ENCODE measurements around the gene ARHGEF33.
A peak's percentile ranks its signal among the peaks of the same experiment; 100 is the strongest.

Gene ARHGEF33

GRCh38 chr2:38948387-38948882 lies 58.8 kb downstream of the ARHGEF33 start:
- TF ChIP-seq ZNF148 (tag by site-specific recombination; IDR thresholded peaks at IDR 0.05; ENCODE audit: borderline replicate concordance): no peak
- TF ChIP-seq ZNF366 (tag by site-specific recombination; conservative IDR thresholded peaks at IDR 0.05): peak; percentile 46; the same call in 1 of the 2 replicates
- no peak for TF ChIP-seq ZNF629 (tag by site-specific recombination; IDR thresholded peaks at IDR 0.05)
- Histone ChIP-seq H3K4me3 (ENCODE audit: low read depth, low read length) (no peak overlapping the region), H3K9me3 (ENCODE audit: control insufficient read depth, insufficient read depth, low read depth, low read length) (no peaks in the 10 kb centered on the region), H3K27ac (ENCODE audit: extremely low read depth, low read depth, low read length) (no peak overlapping the region), H3K4me1 (ENCODE audit: control insufficient read depth, insufficient read depth, low read length) (peaks cover 9% of the 10 kb centered on the region), H3K36me3 (ENCODE audit: control insufficient read depth in 2 of 2, insufficient read depth in 1 of 2, low read length in 2 of 2) (no peaks in the 10 kb centered on the region)
- ChIA-PET POLR2A (interaction anchor here (1.0 to 1.8 kb wide), 3 partner anchors 16 to 281 kb away, joined by 3 to 12 read pairs (median 4); partner anchors contain the start of gene SRSF7), CTCF (interaction anchor here (0.6 to 7.7 kb wide), 25 partner anchors 12 to 1318 kb away, joined by 3 to 116 read pairs (median 4); partner anchors contain the start of genes ARHGEF33, DHX57 and MORN2)

GRCh38 chr2:38948995-38949394 lies 59.3 kb downstream of the ARHGEF33 start:
- Histone ChIP-seq H3K27ac (ENCODE audit: extremely low read depth, low read depth, low read length) (no peak overlapping the region), H3K9me3 (ENCODE audit: control insufficient read depth, insufficient read depth, low read depth, low read length) (no peaks in the 10 kb centered on the region), H3K4me3 (ENCODE audit: low read depth, low read length) (no peak overlapping the region), H3K36me3 (ENCODE audit: control insufficient read depth in 2 of 2, insufficient read depth in 1 of 2, low read length in 2 of 2) (no peaks in the 10 kb centered on the region), H3K4me1 (ENCODE audit: control insufficient read depth, insufficient read depth, low read length) (peaks cover 9% of the 10 kb centered on the region)
- POLR2A ChIA-PET: no interaction called here
- CTCF ChIA-PET: interaction anchor here (0.7 to 7.7 kb wide), 3 partner anchors 73 to 299 kb away, joined by 3 to 116 read pairs (median 5); partner anchors contain the start of genes DHX57 and MORN2
- TF ChIP-seq KLF16 (tag by site-specific recombination; IDR thresholded peaks at IDR 0.05) (no peak), ZNF768 (tag by site-specific recombination; IDR thresholded peaks at IDR 0.05) (no peak), ZNF629 (tag by site-specific recombination; IDR thresholded peaks at IDR 0.05) (no peak), ZNF140 (tag by site-specific recombination; IDR thresholded peaks at IDR 0.05) (no peak), ZNF239 (tag by site-specific recombination; IDR thresholded peaks at IDR 0.05) (no peak)

GRCh38 chr2:38951766-38952165 lies 62.1 kb downstream of the ARHGEF33 start:
- Histone ChIP-seq H3K36me3 (ENCODE audit: control insufficient read depth in 2 of 2, insufficient read depth in 1 of 2, low read length in 2 of 2) (no peaks in the 10 kb centered on the region), H3K4me3 (ENCODE audit: low read depth, low read length) (no peak overlapping the region), H3K27ac (ENCODE audit: extremely low read depth, low read depth, low read length) (no peak overlapping the region), H3K4me1 (ENCODE audit: control insufficient read depth, insufficient read depth, low read length) (peaks cover 8% of the 10 kb centered on the region), H3K9me3 (ENCODE audit: control insufficient read depth, insufficient read depth, low read depth, low read length) (no peaks in the 10 kb centered on the region)
- TF ChIP-seq ZNF510 (tag by site-specific recombination; IDR thresholded peaks at IDR 0.05; ENCODE audit: insufficient replicate concordance) (no peak), ZBTB7A (tag by site-specific recombination; IDR thresholded peaks at IDR 0.05; ENCODE audit: low read depth) (no peak), ELK4 (IDR thresholded peaks at IDR 0.05; ENCODE audit: borderline replicate concordance, low read depth, low read length) (no peak), RBAK (tag by site-specific recombination; IDR thresholded peaks at IDR 0.05) (no peak), INSM2 (tag by site-specific recombination; IDR thresholded peaks at IDR 0.05) (no peak), TSHZ1 (tag by site-specific recombination; IDR thresholded peaks at IDR 0.05; ENCODE audit: borderline replicate concordance) (no peak), ZNF624 (tag by site-specific recombination; IDR thresholded peaks at IDR 0.05) (no peak), ZNF426 (tag by site-specific recombination; IDR thresholded peaks at IDR 0.05) (no peak), ZNF530 (tag by site-specific recombination; IDR thresholded peaks at IDR 0.05; ENCODE audit: low read depth) (no peak), ZNF184 (tag by site-specific recombination; IDR thresholded peaks at IDR 0.05) (no peak), ZNF596 (tag by site-specific recombination; IDR thresholded peaks at IDR 0.05) (no peak), SP7 (tag by site-specific recombination; IDR thresholded peaks at IDR 0.05) (no peak)
- CTCF ChIA-PET: interaction anchor here (1.2 to 7.7 kb wide), 2 partner anchors 11 to 277 kb away, joined by 4 to 116 read pairs; no protein-coding TSS in a partner anchor
- POLR2A ChIA-PET: no interaction called here
